NCI-H1436 treated with DMSO at 0.1 percent for 48 hours (cell line): Measurements from ENCODE around the gene ZBTB17.
"Not testable (repeated sequence)": the region's sequence is repeated elsewhere in the genome, so short reads cannot be mapped to it uniquely, and the experiment has no call there.

ENCODE experiments used
- DNase-seq: peaks from one replicate; lab custom pipeline; 2025; lab: John Stamatoyannopoulos, UW

ZBTB17 gene

GRCh38 chr1:15988856-15989736, 13.2 kb upstream of the ZBTB17 start:
- no peak for DNase-seq

DNA sequence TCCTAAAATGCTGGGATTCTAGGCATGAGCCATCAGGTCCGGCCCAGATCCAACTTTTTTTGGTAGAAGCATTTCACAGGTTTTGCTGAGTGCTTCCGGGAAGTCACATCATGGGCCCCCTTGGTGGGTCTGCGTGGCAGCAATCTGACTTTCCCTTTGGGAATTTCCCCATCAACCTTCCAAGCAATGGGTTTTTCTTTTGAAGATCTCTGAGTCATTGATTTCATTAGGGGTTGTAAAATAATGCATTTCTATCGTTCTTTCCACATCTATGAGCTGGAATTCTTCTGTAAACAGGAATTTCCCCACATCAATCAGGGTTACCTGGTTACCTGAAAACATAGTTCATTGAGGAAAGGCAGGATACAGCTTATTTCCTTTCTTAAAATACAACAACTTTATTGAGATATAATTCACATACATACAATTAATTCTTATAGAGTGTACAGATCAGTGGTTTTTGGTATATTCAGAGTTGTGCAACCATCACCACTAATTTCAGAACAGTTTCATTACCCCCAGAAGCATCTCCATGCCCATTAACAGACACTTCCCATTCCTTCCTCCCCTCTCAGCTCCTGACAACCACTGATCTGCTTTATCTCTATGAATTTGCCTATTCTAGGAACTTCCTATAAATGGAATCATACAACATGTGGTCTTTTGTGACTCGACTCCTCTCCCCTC, 9.9 kb upstream of the ZBTB17 start:
- DNase-seq = no peak

GRCh38 chr1:15983275-15983674, 7.4 kb upstream of the ZBTB17 start:
- DNase-seq = no peak

GRCh38 chr1:15981679-15982078, 5.8 kb upstream of the ZBTB17 start:
- DNase-seq = no peak

DNA sequence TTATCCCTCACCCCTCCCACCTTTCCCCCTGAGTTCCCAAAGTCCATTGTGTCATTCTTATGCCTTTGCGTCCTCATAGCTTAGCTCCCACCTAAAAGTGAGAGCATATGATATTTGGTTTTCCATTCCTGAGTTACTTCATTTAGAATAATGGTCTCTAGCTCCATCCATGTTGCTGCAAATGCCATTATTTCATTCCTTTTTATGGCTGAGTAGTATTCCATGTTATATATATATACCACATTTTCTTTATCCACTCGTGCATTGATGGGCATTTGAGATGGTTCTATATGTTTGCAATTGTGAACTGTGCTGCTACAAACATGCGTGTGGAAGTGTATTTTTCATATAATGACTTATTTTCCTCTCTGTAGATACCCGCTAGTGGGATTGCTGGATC, 2.0 kb upstream of the ZBTB17 start:
- not testable (repeated sequence) for DNase-seq

DNA sequence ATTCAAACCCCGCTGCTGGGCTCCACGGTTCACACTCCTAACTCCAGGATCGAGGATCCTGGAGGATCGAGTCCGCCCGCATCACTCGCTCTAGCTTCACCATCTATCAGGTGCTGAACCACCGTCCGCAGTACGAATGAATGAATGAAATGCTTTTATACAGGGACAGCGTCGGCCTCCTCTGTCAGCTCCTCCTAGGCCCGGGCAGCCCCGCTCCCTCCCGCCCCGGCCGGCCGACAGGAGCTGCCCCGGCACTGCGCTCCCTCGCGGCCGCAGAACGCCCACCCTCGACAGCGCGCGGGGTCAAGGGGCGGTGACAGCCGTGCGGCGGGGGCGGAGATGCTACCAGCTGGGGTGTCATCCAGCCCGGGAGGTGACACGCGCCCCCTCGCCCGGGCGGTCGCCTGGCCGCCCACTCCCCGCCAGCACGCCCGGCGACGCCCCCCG, 520 bp downstream of the ZBTB17 start:
- DNase-seq = no peak

- no peak for DNase-seq
Measured at GRCh38 chr1:15974855-15975254, 1.0 kb downstream of the ZBTB17 start.

- DNase-seq = no peak
Measured at GRCh38 chr1:15973772-15974171, 2.1 kb downstream of the ZBTB17 start.

DNA sequence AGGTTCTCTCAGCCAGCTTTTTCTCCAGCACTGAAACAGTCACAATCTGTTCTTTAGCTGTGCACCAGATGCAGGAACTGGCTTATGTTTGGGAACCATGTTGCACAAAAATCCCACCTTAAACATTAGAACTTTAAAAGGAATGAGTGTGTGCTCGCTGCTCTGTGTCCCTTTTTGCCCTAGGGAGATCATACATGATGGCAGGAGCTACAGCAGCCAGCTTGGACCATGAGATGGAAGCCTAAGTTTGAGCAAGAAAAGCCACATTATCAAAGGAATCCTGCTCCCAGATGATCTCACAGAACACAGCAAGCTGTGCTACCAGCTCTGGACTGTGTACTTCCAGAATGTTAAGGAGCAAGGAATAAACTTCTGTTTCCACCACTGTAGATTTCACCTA, 3.5 kb downstream of the ZBTB17 start:
- DNase-seq = no peak

DNA sequence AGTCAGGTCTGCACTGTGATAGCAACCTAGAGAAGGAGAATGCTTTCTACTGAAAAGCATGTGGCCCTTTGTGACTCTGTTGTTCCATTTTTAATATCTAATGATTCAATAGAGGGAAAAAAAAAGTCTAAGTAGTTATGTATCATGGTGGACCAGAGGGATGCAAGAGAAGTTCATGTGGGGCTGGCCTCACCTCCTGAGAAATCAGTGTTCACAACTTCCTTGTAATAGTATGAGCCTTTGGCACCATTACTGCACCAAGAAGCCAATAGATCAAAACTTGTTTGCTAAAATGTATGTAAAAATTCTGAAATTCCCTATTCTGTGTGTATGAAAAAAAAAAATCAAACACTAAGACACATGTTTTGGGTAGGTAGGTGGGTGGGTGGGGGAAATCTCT, 5.0 kb downstream of the ZBTB17 start:
- DNase-seq = no peak

DNA sequence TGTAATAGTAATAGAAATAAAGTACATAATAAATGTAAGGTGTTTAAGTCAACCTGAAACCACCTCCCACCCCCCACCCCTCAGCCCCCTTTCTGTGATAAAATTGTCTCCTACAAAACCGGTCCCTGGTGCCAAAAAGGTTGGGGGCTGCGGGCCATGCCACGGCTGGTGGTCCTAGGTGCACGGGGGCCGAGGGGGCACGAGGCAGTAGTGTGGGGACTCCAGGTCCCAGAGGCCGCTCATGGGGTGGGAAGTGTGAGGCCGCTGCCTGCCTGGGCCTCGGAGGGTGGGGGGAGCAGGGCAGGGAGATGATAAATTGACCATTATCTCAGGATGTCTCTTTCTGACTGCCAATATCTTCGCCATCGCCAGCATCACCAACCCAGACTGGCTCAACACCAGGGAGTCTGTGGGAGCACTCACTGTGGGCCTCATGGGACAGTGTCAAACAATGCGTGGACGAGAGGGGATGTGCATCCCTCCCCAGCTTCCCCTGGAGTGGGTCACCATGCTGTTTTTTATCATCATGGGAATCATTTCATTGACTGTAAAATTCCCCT, 6.5 kb downstream of the ZBTB17 start:
- no peak for DNase-seq

DNA sequence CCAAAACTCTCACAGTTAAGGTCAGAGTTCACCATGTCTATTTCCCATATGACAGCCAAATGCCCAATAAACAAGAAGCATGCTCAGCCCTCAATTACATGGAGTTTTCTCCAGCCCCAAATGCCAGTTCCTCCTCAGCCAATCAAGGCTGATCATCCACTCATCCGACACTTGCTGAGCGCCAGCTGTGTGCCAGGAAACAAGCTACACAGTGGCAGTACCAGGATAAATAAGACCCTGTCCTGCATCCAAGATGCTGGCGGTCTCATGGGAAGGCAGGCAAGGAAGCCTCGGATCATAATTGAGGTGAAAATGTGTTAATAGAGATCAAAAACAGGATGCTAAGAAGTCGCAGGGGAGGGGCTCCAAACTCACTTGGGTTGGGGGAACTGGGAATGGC, 7.7 kb downstream of the ZBTB17 start:
- no peak for DNase-seq

DNA sequence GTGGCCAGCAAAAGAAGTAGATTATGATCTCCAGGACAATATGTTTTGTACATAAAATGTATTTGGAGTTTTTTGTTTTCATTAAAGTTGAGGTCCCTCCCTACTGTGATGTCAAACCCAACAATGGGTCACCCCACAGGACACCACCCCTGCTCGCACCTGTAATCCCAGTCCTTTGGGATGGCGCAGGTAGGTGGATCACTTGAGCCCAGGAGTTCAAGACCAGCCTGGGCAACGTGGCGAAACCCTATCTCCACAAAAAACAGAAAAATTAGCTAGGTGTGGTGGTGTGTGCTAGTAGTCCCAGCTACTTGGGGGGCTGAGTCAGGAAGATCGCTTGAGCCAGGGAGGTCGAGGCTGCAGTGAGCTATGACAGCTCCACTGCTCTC, 9.0 kb downstream of the ZBTB17 start:
- DNase-seq = no peak

DNA sequence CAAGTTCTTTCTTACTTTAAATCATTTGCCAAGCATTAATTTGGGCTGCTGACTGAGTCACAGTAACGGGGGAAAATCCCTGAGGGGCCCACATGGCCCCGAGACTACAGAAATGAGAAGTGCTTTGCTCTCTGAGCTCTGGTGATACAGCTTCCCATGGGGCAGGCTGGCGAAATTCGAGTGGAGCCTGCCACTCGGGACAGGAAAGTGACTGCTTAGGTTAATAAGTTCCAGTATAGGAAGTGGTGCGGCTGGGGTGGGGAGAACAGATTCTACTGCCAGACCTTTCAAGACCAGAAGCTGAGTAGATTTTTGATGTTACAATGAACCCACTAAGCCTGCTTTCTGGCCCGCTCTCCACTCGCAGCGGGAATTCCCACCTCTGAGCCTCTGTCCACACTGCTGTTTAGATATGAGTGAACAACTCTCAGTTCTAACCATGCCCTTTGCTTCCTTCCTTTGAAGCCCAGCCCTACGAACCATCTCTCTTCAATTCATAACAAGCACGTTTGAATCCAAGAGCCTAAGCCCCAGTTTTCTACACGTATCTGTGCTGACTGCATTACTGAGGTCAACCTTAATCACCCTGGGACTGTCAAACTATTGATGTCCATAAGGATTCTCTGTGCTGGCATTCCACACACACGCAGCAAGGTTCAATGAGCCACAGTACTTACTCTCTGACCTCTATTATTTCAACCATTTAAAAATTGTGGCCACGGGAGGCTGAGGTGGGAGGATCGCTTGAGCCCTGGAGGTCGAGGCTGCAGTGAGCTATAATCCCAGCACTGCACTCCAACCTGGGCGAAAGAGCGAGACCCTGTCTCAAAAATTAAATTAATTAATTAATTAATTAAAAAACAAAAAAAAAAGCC, 9.6 kb downstream of the ZBTB17 start:
- DNase-seq = no peak

DNA sequence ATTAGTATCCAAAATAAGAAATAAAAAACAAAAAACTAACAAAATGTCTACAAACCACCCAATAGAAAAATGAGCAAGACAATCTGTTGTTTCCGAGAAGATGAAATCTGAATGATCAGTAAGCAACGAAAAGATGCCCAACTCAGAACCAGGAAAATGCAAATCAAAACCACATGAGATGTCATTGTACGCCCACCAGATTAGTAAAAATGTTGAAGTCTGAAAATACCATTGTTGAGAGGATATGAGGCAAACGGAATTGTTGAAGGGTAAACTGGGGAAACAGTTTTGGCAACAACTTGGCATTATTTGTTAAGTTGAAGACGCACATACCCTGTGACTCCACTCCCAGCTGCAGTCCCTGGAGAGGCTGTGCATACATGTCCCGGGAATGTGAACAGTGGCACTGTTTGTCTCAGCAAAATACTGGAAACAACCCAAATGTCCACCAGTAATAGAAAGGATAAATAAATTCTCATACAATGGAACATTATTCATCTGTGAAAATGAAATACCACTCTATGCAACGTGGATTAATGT, 10.6 kb downstream of the ZBTB17 start:
- no peak for DNase-seq

DNA sequence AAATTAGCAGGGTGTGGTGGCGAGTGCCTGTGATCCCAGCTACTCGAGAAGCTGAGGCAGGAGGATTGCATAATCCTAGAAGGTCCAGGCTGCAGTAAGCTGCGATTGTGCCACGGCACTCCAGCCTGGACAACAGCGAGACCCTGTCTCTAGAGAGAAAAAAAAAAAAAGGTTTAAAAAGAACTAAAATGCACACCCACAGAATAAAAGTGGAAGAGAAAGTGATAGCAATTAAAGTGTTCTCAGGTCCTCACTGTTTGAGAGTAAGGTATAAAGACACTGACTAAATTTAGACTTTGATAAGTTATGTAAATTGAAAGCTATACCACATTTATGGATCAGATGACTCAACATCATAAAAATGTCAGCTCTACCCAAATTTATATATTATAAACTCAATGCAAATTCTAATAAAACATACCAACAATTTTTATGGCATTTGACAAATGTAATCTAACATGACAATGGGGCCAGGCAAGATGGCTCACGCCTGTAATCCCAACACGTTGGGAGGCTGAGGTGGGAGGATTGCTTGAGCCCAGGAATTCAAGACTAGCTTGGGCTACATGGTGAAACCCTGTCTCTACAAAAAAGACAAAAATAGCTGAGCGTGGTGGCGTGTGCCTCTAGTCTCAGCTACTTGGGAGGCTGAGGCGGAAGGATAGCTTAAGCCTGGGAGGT, 11.8 kb downstream of the ZBTB17 start:
- no peak for DNase-seq

DNA sequence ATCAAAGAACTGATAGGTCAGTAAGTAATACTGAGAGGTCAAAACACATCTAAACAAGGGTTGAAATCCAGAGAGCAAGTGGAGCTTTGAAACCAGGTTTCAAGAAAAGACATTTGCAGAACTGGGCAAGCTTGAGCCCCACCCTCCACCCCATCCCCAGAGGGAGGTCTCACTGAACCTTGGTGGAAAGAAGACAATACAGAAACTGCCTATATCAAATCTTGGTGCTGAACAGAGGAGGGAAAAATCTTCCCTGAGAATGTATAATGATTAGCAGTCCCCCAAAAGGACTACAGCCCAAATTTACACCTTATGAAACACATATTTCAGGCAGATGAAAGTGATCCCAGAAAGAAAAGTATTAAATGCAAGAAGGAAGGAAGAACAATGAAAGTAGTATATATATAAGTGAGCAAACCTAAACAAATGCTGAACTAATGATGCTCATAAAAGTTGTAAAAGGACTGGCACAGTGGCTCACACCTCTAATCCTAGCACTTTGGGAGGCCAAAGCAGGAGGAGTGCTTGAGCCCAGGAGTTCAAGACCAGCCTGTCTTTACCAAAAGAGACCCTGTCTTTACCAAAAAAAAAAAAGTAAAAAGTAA, 12.4 kb downstream of the ZBTB17 start:
- DNase-seq = no peak

DNA sequence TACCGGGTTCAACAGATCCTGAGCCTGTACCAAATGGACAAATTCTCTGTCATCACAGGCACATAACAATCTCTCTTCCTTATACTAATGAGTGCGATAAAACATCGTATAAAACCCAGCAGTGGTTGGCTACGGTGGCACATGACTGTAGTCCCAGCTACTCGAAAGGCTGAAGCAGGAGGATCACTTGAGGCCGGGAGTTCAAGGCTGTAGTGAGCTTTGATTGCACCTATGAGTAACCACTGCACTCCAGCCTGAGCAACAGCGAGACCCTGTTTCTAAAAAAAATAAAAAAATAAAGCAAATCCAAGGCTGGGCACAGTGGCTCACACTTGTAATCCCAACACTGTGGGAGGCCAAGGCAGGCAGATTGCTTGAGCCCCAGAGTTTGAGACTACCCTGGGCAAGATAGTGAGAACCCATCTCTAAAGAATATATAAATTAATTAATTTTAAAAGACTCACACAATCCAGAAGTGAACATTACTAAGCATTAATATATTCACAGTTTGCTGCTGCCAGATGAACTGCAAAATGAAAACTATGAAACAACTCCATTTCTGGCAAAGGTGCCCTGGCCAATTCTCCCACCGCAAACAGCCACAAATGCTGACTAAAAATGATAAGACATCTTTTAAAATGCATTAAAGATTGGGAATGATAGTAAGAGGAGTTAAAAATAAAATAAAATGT, 13.1 kb downstream of the ZBTB17 start:
- no peak for DNase-seq

DNA sequence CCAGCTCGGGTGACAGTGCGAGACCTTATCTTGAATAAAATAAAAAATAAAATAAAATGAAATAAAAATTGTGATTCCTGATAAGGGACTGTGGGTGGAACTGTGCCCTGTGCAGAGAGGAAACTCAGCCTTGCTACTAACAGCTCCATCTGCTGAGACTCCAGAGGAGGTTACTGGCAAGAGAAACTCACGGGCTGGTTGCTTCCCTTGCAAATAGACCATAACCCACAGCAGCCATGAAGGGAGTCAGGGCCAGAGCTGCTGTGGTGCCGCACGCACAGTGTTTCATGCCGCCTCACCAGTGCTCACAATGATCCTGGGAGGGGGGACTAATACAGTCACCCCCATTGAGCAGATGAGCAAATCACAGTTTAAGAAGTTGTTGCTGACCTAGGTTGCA, 13.7 kb downstream of the ZBTB17 start:
- DNase-seq = no peak

- no peak for DNase-seq
Measured at GRCh38 chr1:15961492-15961891, 14.4 kb downstream of the ZBTB17 start.
